Endothelial cell (in vitro differentiated cells): ENCODE results near the gene PRDM15. TPM values are rescaled to one million over a fixed set of nuclear protein-coding genes. Genes with fewer than 3 reads are reported as not detected.

Experiments used
- DNase-seq: peaks from one replicate; pipeline ENCODE4 v3.0.0; 2021; ENCODE audit warnings: low spot score
- H3K27ac Mint-ChIP-seq: one replicate; pipeline ENCODE4 v1.8.0; 2021; ENCODE audit warnings: mixed read lengths, inconsistent platforms; ENCODE audit not compliant: unreplicated experiment
- H3K27me3 Mint-ChIP-seq: one replicate; pipeline ENCODE4 v1.8.0; 2021; ENCODE audit warnings: mild to moderate bottlenecking, moderate library complexity, mixed read lengths, inconsistent platforms; ENCODE audit not compliant: unreplicated experiment
- H3K36me3 Mint-ChIP-seq: one replicate; pipeline ENCODE4 v1.8.0; 2021; ENCODE audit warnings: mild to moderate bottlenecking, low read depth, mixed read lengths, inconsistent platforms; ENCODE audit not compliant: unreplicated experiment
- H3K4me1 Mint-ChIP-seq: one replicate; pipeline ENCODE4 v1.8.0; 2021; ENCODE audit warnings: mild to moderate bottlenecking, mixed read lengths, inconsistent platforms; ENCODE audit not compliant: unreplicated experiment
- H3K4me3 Mint-ChIP-seq: one replicate; pipeline ENCODE4 v1.8.0; 2021; ENCODE audit warnings: mild to moderate bottlenecking, mixed read lengths, inconsistent platforms; ENCODE audit not compliant: unreplicated experiment
- H3K9me3 Mint-ChIP-seq: one replicate; pipeline ENCODE4 v1.8.0; 2021; ENCODE audit warnings: mixed read lengths, inconsistent platforms; ENCODE audit not compliant: unreplicated experiment
- CTCF ChIP-seq: fragments of 200-600 bp; sonication (generic); IDR thresholded peaks from one replicate; pipeline ENCODE4 v1.5.0; 2021; ENCODE audit warnings: antibody characterized with exemption; ENCODE audit not compliant: unreplicated experiment
- total RNA-seq: library from RNA; stranded (reverse); fragmentation: NEBNext Ultra II Directional; extraction: Animal tissue kit (Norgen Biotek cat#: 25700); gene quantifications from one replicate; pipeline ENCODE4 v1.2.1, GENCODE V29; 2021; ENCODE audit not compliant: unreplicated experiment

The PRDM15 gene
- total RNA-seq, 1 donor from 2014 or later: 7.5 TPM

DNA sequence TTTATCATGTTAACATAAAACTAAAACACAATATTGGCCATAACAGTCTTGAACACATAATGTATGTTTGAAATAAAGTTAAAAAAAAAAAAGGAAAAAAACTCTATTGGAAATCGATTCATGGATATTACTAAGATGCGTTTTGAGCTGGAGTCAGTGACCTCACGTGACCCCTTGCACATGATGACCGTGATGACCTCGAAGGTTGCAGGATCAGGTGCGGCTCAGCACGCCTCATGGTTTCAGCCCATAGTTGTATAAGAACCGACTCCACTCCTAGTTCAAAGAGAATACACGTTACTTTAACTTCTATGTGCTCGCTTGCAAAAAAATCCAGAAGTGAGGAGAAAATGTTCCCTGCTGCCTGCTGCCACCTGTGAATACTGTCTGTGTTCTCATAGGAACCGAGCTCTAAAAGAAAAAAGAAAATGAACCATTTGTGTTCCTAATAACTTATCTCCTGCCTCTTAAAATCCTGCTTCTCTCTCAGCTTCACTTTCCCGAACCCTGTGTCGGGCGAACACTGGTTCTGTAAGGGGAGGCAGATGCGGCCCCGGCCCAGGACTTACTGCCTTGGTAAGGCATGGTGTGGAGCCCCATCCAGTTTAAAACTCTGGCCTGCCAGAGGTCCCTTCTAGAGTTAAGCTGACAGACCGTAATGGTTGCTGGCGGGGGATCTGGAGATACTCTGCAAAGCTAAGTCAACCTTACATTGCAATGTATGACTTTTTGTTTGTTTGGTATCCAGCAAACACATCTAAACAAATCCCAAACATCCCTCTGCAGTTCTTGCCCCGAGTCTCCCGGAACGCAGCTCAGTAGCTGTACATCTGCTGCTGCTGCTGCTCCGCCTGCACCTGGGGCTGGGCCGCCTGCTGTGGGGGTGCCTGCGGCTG is 78.5 kb downstream of the PRDM15 start:
- Mint-ChIP-seq H3K36me3 (peaks cover 6% of the 10 kb centered on the region), H3K4me1 (no peaks in the 10 kb centered on the region), H3K27me3 (peaks cover 3% of the 10 kb centered on the region), H3K27ac (no peak overlapping the region), H3K9me3 (no peaks in the 10 kb centered on the region), H3K4me3 (no peak overlapping the region)
- no peak for TF ChIP-seq CTCF
- DNase-seq: no peak

DNA sequence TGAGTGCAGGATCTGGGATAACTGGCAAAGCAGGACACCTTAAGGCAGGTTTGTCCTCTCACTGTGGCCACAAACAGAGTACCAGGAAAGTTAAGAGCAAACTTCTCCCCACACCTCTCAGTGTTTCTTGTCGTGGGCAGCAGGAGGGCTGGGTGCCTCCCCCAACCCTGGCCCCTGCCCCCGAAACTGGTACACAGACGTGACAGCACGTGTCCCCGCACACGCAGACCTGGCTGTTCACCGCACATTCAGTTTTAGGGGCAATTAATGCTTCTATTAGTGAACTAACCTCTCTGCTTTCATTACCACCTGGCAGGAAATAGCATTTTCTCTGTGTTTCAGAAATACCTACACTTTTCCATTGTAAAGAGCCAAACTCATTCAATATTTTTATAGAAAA is 79.4 kb downstream of the PRDM15 start:
- TF ChIP-seq CTCF: no peak
- Mint-ChIP-seq H3K4me1 (no peaks in the 10 kb centered on the region), H3K27me3 (peaks cover 7% of the 10 kb centered on the region), H3K4me3 (no peak overlapping the region), H3K27ac (no peak overlapping the region), H3K9me3 (no peaks in the 10 kb centered on the region), H3K36me3 (peaks cover 6% of the 10 kb centered on the region)
- DNase-seq: no peak

DNA sequence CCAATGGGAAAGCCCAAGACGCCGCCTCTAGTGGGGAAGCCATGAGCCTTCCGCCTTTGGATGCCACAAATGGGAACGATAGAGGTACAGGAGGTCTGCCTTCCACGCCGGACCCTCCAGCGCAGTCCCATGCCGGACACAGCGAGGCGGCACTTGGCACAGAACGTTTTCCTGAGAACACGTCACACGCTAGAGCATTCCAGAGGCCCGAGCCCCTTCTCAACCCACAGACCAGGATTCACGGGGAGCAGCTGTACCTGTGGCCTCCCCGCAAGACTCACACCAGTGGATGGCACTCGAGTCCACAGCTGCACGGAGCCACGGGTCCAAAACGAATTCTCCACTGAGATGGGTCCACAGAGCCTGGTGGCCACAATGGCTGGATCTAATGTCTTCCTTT is 80.8 kb downstream of the PRDM15 start:
- Mint-ChIP-seq H3K9me3 (peaks cover 5% of the 10 kb centered on the region), H3K36me3 (peaks cover 6% of the 10 kb centered on the region), H3K4me3 (no peak overlapping the region), H3K4me1 (no peaks in the 10 kb centered on the region), H3K27ac (no peak overlapping the region), H3K27me3 (peaks cover 7% of the 10 kb centered on the region)
- no peak for DNase-seq
- TF ChIP-seq CTCF: no peak

- DNase-seq: no peak
- Mint-ChIP-seq H3K36me3 (peaks cover 10% of the 10 kb centered on the region), H3K27me3 (peaks cover 7% of the 10 kb centered on the region), H3K9me3 (peaks cover 5% of the 10 kb centered on the region), H3K4me3 (no peak overlapping the region), H3K4me1 (no peaks in the 10 kb centered on the region), H3K27ac (no peak overlapping the region)
- no peak for TF ChIP-seq CTCF
These were observed 82.6 kb downstream of the PRDM15 start for GRCh38 chr21:41796476-41797080.

- Mint-ChIP-seq H3K27me3 (peaks cover 7% of the 10 kb centered on the region), H3K4me1 (no peaks in the 10 kb centered on the region), H3K27ac (no peak overlapping the region), H3K36me3 (peaks cover 8% of the 10 kb centered on the region), H3K4me3 (no peak overlapping the region), H3K9me3 (peaks cover 5% of the 10 kb centered on the region)
- no peak for DNase-seq
- no peak for TF ChIP-seq CTCF
These were observed 83.4 kb downstream of the PRDM15 start for GRCh38 chr21:41795726-41796125.
